Measurements from ENCODE around the gene NEURL1.

GRCh38 chr10:103610921-103611511 is 117.5 kb downstream of the NEURL1 start:
- TF ChIP-seq, protein P1, sequence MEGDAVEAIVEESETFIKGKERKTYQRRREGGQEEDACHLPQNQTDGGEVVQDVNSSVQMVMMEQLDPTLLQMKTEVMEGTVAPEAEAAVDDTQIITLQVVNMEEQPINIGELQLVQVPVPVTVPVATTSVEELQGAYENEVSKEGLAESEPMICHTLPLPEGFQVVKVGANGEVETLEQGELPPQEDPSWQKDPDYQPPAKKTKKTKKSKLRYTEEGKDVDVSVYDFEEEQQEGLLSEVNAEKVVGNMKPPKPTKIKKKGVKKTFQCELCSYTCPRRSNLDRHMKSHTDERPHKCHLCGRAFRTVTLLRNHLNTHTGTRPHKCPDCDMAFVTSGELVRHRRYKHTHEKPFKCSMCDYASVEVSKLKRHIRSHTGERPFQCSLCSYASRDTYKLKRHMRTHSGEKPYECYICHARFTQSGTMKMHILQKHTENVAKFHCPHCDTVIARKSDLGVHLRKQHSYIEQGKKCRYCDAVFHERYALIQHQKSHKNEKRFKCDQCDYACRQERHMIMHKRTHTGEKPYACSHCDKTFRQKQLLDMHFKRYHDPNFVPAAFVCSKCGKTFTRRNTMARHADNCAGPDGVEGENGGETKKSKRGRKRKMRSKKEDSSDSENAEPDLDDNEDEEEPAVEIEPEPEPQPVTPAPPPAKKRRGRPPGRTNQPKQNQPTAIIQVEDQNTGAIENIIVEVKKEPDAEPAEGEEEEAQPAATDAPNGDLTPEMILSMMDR (conservative IDR thresholded peaks at IDR 0.05; ENCODE audit: low read depth, low read length): no peak
- TF ChIP-seq EZH2 (IDR thresholded peaks at IDR 0.05; ENCODE audit: low read length, unreplicated experiment): no peak
- no peak for TF ChIP-seq EZH2phosphoT487 (IDR thresholded peaks at IDR 0.05; ENCODE audit: borderline replicate concordance, low read length)

Measured in PC-3 (cell line).